Endothelial cell of umbilical vein (primary cell): ENCODE data around the gene PDE8B. TPM values are rescaled to one million over a fixed set of nuclear protein-coding genes. Genes with fewer than 3 reads are reported as not detected.

Source experiments
- BruUV-seq: library from RNA; stranded (reverse); fragments of 400-500 nt; replicated peaks from 2 replicates; lab custom pipeline; 2021; lab: Mats Ljungman, UMichigan
- CTCF ChIA-PET: fragments of 300-600, 350-600 bp; sonication (Branson Sonifier 250); formaldehyde crosslinking; loops from one replicate; lab custom pipeline; 2021; ENCODE audit warnings: antibody characterized with exemption, inconsistent platforms; lab: Charles Lee
- POLR2A ChIA-PET: fragments of 300-600, 350-600 bp; sonication (Branson Sonifier 250); formaldehyde crosslinking; loops from one replicate; lab custom pipeline; 2021; ENCODE audit warnings: antibody characterized with exemption, inconsistent platforms; lab: Charles Lee
- DNase-seq: peaks from one replicate; pipeline ENCODE4 v3.0.0-alpha.2; 2011; ENCODE audit warnings: low read depth, low spot score
- FAIRE-seq: peaks from 2 replicates; lab custom pipeline; 2011; peaks lifted over from hg19 to GRCh38; lab: Jason Lieb, UNC
- H2AFZ ChIP-seq: 2 replicates; pipeline ENCODE4 v1.6.0; 2012; ENCODE audit warnings: low read depth, low read length, control low read depth, inconsistent platforms
- H3K27ac ChIP-seq: 2 replicates; pipeline ENCODE4 v1.5.1; 2011; ENCODE audit warnings: low read depth, mild to moderate bottlenecking, control low read depth, low read length, moderate library complexity; ENCODE audit not compliant: insufficient read depth
- H3K27me3 ChIP-seq, 2 experiments: 2 replicates each; pipeline versions ENCODE4 v1.6.0 to v1.6.1; 2011; ENCODE audit warnings: low read length in 2 of 2, mixed read lengths in 1 of 2; ENCODE audit not compliant: control insufficient read depth in 2 of 2, insufficient read depth in 2 of 2
- H3K36me3 ChIP-seq, 2 experiments: 2 replicates in 1 of 2; 3 replicates in 1 of 2; pipeline ENCODE4 v1.5.1; 2011; ENCODE audit warnings: low read length in 2 of 2, mild to moderate bottlenecking in 1 of 2, moderate library complexity in 1 of 2; ENCODE audit not compliant: control insufficient read depth in 2 of 2, insufficient read depth in 2 of 2; ENCODE audit errors: extremely low read depth in 1 of 2
- H3K4me1 ChIP-seq: 3 replicates; pipeline ENCODE4 v1.5.1; 2011; ENCODE audit warnings: mild to moderate bottlenecking, low read length; ENCODE audit not compliant: control insufficient read depth, insufficient read depth; ENCODE audit errors: extremely low read depth
- H3K4me2 ChIP-seq: 2 replicates; pipeline ENCODE4 v1.6.1; 2011; ENCODE audit warnings: low read length, control low read depth, mixed read lengths; ENCODE audit not compliant: insufficient read depth
- H3K4me3 ChIP-seq, 3 experiments: fragments of 200-600 bp in 1 of 3; sonication (generic), shearing (Covaris generic) in 1 of 3; replicated peaks in 1 of 3; 2 replicates each; pipeline ENCODE4 v1.5.1; 2011 to 2016; ENCODE audit warnings: control low read depth in 3 of 3, low read length in 3 of 3, mild to moderate bottlenecking in 2 of 3, inconsistent platforms in 1 of 3, low read depth in 1 of 3, moderate library complexity in 1 of 3; ENCODE audit not compliant: insufficient read depth in 1 of 3
- H3K79me2 ChIP-seq: 2 replicates; pipeline ENCODE4 v1.6.0; 2012; ENCODE audit warnings: low read length, inconsistent platforms; ENCODE audit not compliant: control insufficient read depth, insufficient read depth
- H3K9ac ChIP-seq: replicated peaks from 2 replicates; pipeline ENCODE3; 2011; ENCODE audit warnings: low read length, control low read depth; ENCODE audit not compliant: insufficient read depth; ENCODE audit errors: extremely low read depth
- H3K9me1 ChIP-seq: replicated peaks from 3 replicates; pipeline ENCODE4 v1.6.0; 2011; ENCODE audit warnings: mild to moderate bottlenecking, low read length; ENCODE audit not compliant: control insufficient read depth, insufficient read depth; ENCODE audit errors: extremely low read depth
- H3K9me3 ChIP-seq: replicated peaks from 2 replicates; pipeline ENCODE4 v1.5.1; 2012; ENCODE audit warnings: low read length, inconsistent platforms; ENCODE audit not compliant: control insufficient read depth, insufficient read depth
- H4K20me1 ChIP-seq: replicated peaks from 2 replicates; pipeline ENCODE3; 2011; ENCODE audit warnings: mild to moderate bottlenecking, low read length; ENCODE audit not compliant: control insufficient read depth, insufficient read depth; ENCODE audit errors: extremely low read depth
- EZH2 ChIP-seq: IDR thresholded peaks from 2 replicates; pipeline ENCODE4 v1.6.1; 2012; ENCODE audit warnings: borderline replicate concordance, low read depth, mild to moderate bottlenecking, moderate library complexity, low read length, inconsistent platforms; ENCODE audit not compliant: severe bottlenecking
- FOS ChIP-seq: IDR thresholded peaks from 2 replicates; pipeline ENCODE4 v1.6.1; 2011; ENCODE audit warnings: mild to moderate bottlenecking, low read length, moderate library complexity, borderline replicate concordance; ENCODE audit not compliant: insufficient read depth
- GATA2 ChIP-seq: IDR thresholded peaks from 2 replicates; pipeline ENCODE4 v1.7.0; 2011; ENCODE audit warnings: low read depth, mild to moderate bottlenecking, moderate library complexity, mixed read lengths, low read length; ENCODE audit not compliant: insufficient read length, insufficient read depth
- JUN ChIP-seq: IDR thresholded peaks from 2 replicates; pipeline ENCODE4 v1.6.1; 2011; ENCODE audit warnings: borderline replicate concordance, low read depth; ENCODE audit not compliant: insufficient read length, insufficient read depth
- MYC ChIP-seq: IDR thresholded peaks from one replicate; pipeline ENCODE4 v1.6.1; 2011; ENCODE audit warnings: mild to moderate bottlenecking, low read depth, low read length
- POLR2A ChIP-seq: IDR thresholded peaks from 2 replicates; pipeline ENCODE4 v1.6.1; 2012; ENCODE audit warnings: low read depth, mild to moderate bottlenecking, control low read depth, low read length
- POLR2AphosphoS5 ChIP-seq: IDR thresholded peaks from 2 replicates; pipeline ENCODE4 v1.6.1; 2012; ENCODE audit warnings: low read depth, mild to moderate bottlenecking, control low read depth, low read length, moderate library complexity; ENCODE audit not compliant: insufficient read depth
- dilution Hi-C: fragments of 300-500 bp; cut with MboI; formaldehyde crosslinking; loops from one replicate; pipeline ENCODE4 v1.15.0; 2019; ENCODE audit warnings: low sequenced_read_pairs; ENCODE audit not compliant: extremely low pct_ligation_motif_present
- intact Hi-C: fragments of 100-400 bp; cut with micrococcal nuclease; formaldehyde crosslinking; loops from one replicate; pipeline ENCODE4 v1.10.0; 2022
- polyA plus RNA-seq, 4 experiments: library from polyadenylated mRNA; depleted of rRNA in 3 of 4; stranded (reverse) in 3 of 4; unstranded in 1 of 4; fragments of >200 nt; gene quantifications; 2 replicates each; pipeline versions ENCODE4 v1.2.1 to v1.2.3, GENCODE V29; 2011 to 2012; ENCODE audit warnings: missing spikeins in 1 of 4
- total RNA-seq: library from RNA; stranded (reverse); gene quantifications from 2 replicates; pipeline ENCODE4 v1.2.3, GENCODE V29; 2021
- TF ChIP-seq, protein P1 (sequence below): IDR thresholded peaks from 2 replicates; pipeline ENCODE4 v1.6.1; 2011; ENCODE audit not compliant: insufficient read depth, insufficient read length
- TF ChIP-seq, protein P2 (sequence below), 2 donors: IDR thresholded peaks; 1 replicate in 1 of 2; 2 replicates in 1 of 2; pipeline ENCODE4 v1.5.1; 2011; ENCODE audit warnings: low read length in 2 of 2, mild to moderate bottlenecking in 2 of 2, moderate library complexity in 2 of 2, control low read depth in 1 of 2, inconsistent platforms in 1 of 2, low read depth in 1 of 2; ENCODE audit not compliant: insufficient read depth in 1 of 2; ENCODE audit errors: extremely low read depth in 1 of 2

The PDE8B gene
- total and polyA plus RNA-seq, 2 donors (not counting 3 experiments of a cell fraction or from before 2014, with no cell fraction given), result not detected

GRCh38 chr5:77197840-77198554, 12.5 kb upstream of the PDE8B start:
- TF ChIP-seq, protein P1, sequence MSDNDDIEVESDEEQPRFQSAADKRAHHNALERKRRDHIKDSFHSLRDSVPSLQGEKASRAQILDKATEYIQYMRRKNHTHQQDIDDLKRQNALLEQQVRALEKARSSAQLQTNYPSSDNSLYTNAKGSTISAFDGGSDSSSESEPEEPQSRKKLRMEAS, result no peak
- TF ChIP-seq GATA2 (no peak), JUN (no peak), FOS (no peak), POLR2AphosphoS5 (no peak), EZH2 (no peak), MYC (no peak), POLR2A (no peak)
- TF ChIP-seq, protein P2, sequence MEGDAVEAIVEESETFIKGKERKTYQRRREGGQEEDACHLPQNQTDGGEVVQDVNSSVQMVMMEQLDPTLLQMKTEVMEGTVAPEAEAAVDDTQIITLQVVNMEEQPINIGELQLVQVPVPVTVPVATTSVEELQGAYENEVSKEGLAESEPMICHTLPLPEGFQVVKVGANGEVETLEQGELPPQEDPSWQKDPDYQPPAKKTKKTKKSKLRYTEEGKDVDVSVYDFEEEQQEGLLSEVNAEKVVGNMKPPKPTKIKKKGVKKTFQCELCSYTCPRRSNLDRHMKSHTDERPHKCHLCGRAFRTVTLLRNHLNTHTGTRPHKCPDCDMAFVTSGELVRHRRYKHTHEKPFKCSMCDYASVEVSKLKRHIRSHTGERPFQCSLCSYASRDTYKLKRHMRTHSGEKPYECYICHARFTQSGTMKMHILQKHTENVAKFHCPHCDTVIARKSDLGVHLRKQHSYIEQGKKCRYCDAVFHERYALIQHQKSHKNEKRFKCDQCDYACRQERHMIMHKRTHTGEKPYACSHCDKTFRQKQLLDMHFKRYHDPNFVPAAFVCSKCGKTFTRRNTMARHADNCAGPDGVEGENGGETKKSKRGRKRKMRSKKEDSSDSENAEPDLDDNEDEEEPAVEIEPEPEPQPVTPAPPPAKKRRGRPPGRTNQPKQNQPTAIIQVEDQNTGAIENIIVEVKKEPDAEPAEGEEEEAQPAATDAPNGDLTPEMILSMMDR (IDR thresholded peaks at IDR 0.05; ENCODE audit: extremely low read depth in 1 of 2, insufficient read depth in 1 of 2, low read depth in 1 of 2, low read length in 2 of 2), result no peak
- CTCF ChIA-PET, result no interaction called here
- DNase-seq (no peak), FAIRE-seq (no peak)
- BruUV-seq, result no TSS peak
- dilution Hi-C loops, result no loop called here
- Histone ChIP-seq H3K4me1 (no peaks in the 10 kb centered on the region), H4K20me1 (no peaks in the 10 kb centered on the region), H3K27me3 (no peaks in the 10 kb centered on the region), H3K9me3 (no peaks in the 10 kb centered on the region), H3K4me2 (no peak overlapping the region), H3K79me2 (no peaks in the 10 kb centered on the region), H3K9me1 (no peaks in the 10 kb centered on the region), H3K9ac (no peak overlapping the region), H3K36me3 (no peaks in the 10 kb centered on the region), H2AFZ (no peak overlapping the region), H3K27ac (no peak overlapping the region), H3K4me3 (no peak overlapping the region)
- POLR2A ChIA-PET, result no interaction called here
- intact Hi-C loops, result no loop called here
